Transverse colon (tissue), 4 donors: Measurements from ENCODE around the gene ZBTB20. TPM values are rescaled to one million over a fixed set of nuclear protein-coding genes. Genes with fewer than 3 reads are reported as not detected.
"Not testable (repeated sequence)": the region's sequence is repeated elsewhere in the genome, so short reads cannot be mapped to it uniquely, and the experiment has no call there.

Source experiments
- DNase-seq: peaks from one replicate; pipeline ENCODE4 v3.0.0-alpha.2; 2019
- H3K27ac ChIP-seq, 4 donors: fragments of 200-600 bp; sonication (generic); 2 replicates each; pipeline ENCODE4 v1.5.1; 2016 to 2018; ENCODE audit warnings: inconsistent platforms in 4 of 4
- H3K27me3 ChIP-seq: fragments of 200-600 bp; sonication (generic); 2 replicates; pipeline ENCODE4 v1.5.1; 2017; ENCODE audit warnings: inconsistent platforms
- H3K36me3 ChIP-seq, 4 donors: fragments of 200-600 bp; sonication (generic); 2 replicates each; pipeline ENCODE4 v1.5.1; 2017 to 2019; ENCODE audit warnings: inconsistent platforms in 4 of 4
- H3K4me1 ChIP-seq, 4 donors: fragments of 200-600 bp; sonication (generic); 2 replicates each; pipeline ENCODE4 v1.5.1; 2017 to 2020; ENCODE audit warnings: inconsistent platforms in 4 of 4
- H3K4me3 ChIP-seq, 4 donors: fragments of 200-600 bp; sonication (generic); 1 replicate in 1 of 4; 2 replicates in 3 of 4; pipeline versions ENCODE4 v1.5.1 to v1.6.1; 2017 to 2019; ENCODE audit warnings: inconsistent platforms in 4 of 4
- H3K9me3 ChIP-seq, 2 donors: fragments of 200-600 bp; sonication (generic); 2 replicates each; pipeline ENCODE4 v1.5.1; 2017 to 2019; ENCODE audit warnings: inconsistent platforms in 2 of 2
- CTCF ChIP-seq, 5 experiments: fragments of 200-600 bp in 3 of 5; fragments of 450-650 bp in 2 of 5; sonication (generic) in 3 of 5; IDR thresholded peaks; 1 replicate in 2 of 5; 2 replicates in 3 of 5; pipeline ENCODE4 v1.5.1; 2016 to 2017; ENCODE audit warnings: antibody characterized with exemption in 5 of 5, inconsistent platforms in 3 of 5, mild to moderate bottlenecking in 2 of 5, moderate library complexity in 1 of 5
- EP300 ChIP-seq: sonication (generic); formaldehyde crosslinking; IDR thresholded peaks from one replicate; pipeline ENCODE4 v1.6.1; 2017; ENCODE audit warnings: antibody characterized with exemption, low read depth
- POLR2A ChIP-seq: fragments of 450-650 bp; IDR thresholded peaks from one replicate; pipeline ENCODE4 v1.6.1; 2016; ENCODE audit warnings: antibody characterized with exemption, mild to moderate bottlenecking, moderate library complexity
- POLR2AphosphoS5 ChIP-seq, 3 donors: sonication (generic); formaldehyde crosslinking; IDR thresholded peaks; one replicate each; pipeline ENCODE4 v1.6.1; 2016; ENCODE audit warnings: antibody characterized with exemption in 3 of 3
- WGBS, 2 donors: methylation state at CpG; one replicate each; pipeline ENCODE4 v1.1.5; 2018; ENCODE audit warnings: low coverage in 1 of 2; 5-methylcytosine and 5-hydroxymethylcytosine counted together
- in situ Hi-C, 4 donors: fragments of 200-750 bp; cut with MboI; loops; one replicate each; pipeline versions ENCODE4 v1.15.0 to v1.15.1; 2017; ENCODE audit warnings: low sequenced_read_pairs in 3 of 4, low pct_ligation_motif_present in 1 of 4, low pct_unique_long_range_greater_than_20kb in 1 of 4
- intact Hi-C: fragments of 100-400 bp; cut with DNase I; formaldehyde crosslinking; loops from one replicate; pipeline ENCODE4 v1.15.1; 2023; ENCODE audit warnings: low total_unique reads
- total RNA-seq, 4 donors: library from RNA; depleted of rRNA; stranded (reverse); fragments of >200 nt; gene quantifications; one replicate each; pipeline ENCODE4 v1.1.0, GENCODE V29; 2016

The ZBTB20 gene
- total RNA-seq, 4 donors from 2014 or later: 44.6 to 50.5 (median 46.4) TPM

- H3K27me3 ChIP-seq: no peaks in the 10 kb centered on the region
- TF ChIP-seq EP300 (no peak), POLR2A (no peak), CTCF (IDR thresholded peaks at IDR 0.05) (no peak), POLR2AphosphoS5 (IDR thresholded peaks at IDR 0.05) (no peak)
- H3K9me3 ChIP-seq: no peaks in the 10 kb centered on the region
- H3K4me1 ChIP-seq: peaks cover 0 to 2% (median 0%) of the 10 kb centered on the region in 4 donors
- DNase-seq: no peak
- in situ Hi-C loops: no loop called here
- WGBS, 2 donors: 68 to 77% methylated on average over 1 of the region's 1 CpG
- H3K4me3 ChIP-seq: no peak overlapping the region
- H3K27ac ChIP-seq: no peak overlapping the region
- intact Hi-C loops: no loop called here
- no peaks in the 10 kb centered on the region for H3K36me3 ChIP-seq
Measured at GRCh38 chr3:115120597-115120996, 26.5 kb downstream of the ZBTB20 start.

- in situ Hi-C loops (no loop called here), intact Hi-C loops (no loop called here)
- Histone ChIP-seq H3K36me3 (no peaks in the 10 kb centered on the region), H3K27ac (no peak overlapping the region), H3K9me3 (no peaks in the 10 kb centered on the region), H3K4me3 (no peak overlapping the region), H3K27me3 (no peaks in the 10 kb centered on the region), H3K4me1 (no peaks in the 10 kb centered on the region)
- TF ChIP-seq POLR2AphosphoS5 (IDR thresholded peaks at IDR 0.05): no peak
- no peak for TF ChIP-seq POLR2A
- TF ChIP-seq EP300: no peak
- TF ChIP-seq CTCF (IDR thresholded peaks at IDR 0.05): no peak
- no peak for DNase-seq
- WGBS, 2 donors: 91% methylated on average over 1 of the region's 1 CpG; no CpG with 5 or more reads in 1 of the 2 donors
Measured at GRCh38 chr3:115113367-115113766, 33.7 kb downstream of the ZBTB20 start.

GRCh38 chr3:115111632-115112031, 35.5 kb downstream of the ZBTB20 start:
- Histone ChIP-seq H3K27me3 (no peaks in the 10 kb centered on the region), H3K4me1 (no peaks in the 10 kb centered on the region), H3K4me3 (no peak overlapping the region), H3K27ac (no peak overlapping the region), H3K36me3 (no peaks in the 10 kb centered on the region), H3K9me3 (no peaks in the 10 kb centered on the region)
- TF ChIP-seq POLR2A (no peak), EP300 (no peak)
- 100% methylated on average over 1 of the region's 1 CpG for WGBS, 2 donors
- no peak for DNase-seq
- intact Hi-C loops (no loop called here), in situ Hi-C loops (no loop called here)

GRCh38 chr3:115110830-115111229, 36.3 kb downstream of the ZBTB20 start:
- WGBS, 2 donors: 88 to 98% methylated on average over 2 to 5 of the region's 5 CpGs
- Histone ChIP-seq H3K27ac (no peak overlapping the region), H3K9me3 (no peaks in the 10 kb centered on the region), H3K4me3 (no peak overlapping the region), H3K36me3 (no peaks in the 10 kb centered on the region), H3K4me1 (no peaks in the 10 kb centered on the region), H3K27me3 (no peaks in the 10 kb centered on the region)
- TF ChIP-seq EP300 (no peak), POLR2AphosphoS5 (IDR thresholded peaks at IDR 0.05) (no peak), CTCF (IDR thresholded peaks at IDR 0.05) (no peak), POLR2A (no peak)
- intact Hi-C loops (no loop called here), in situ Hi-C loops (no loop called here)
- DNase-seq: no peak

- H3K36me3 ChIP-seq, H3K4me3 ChIP-seq, H3K9me3 ChIP-seq, DNase-seq, H3K4me1 ChIP-seq, H3K27ac ChIP-seq, in situ Hi-C loops, H3K27me3 ChIP-seq, intact Hi-C loops: not testable (repeated sequence)
- WGBS, 2 donors: 93 to 99% methylated on average over 7 of the region's 7 CpGs
Measured at GRCh38 chr3:115110066-115110465, 37.0 kb downstream of the ZBTB20 start.
